ENCODE data around the gene GDAP1L1.

GRCh38 chr20:44219170-44219730, 27.9 kb upstream of the GDAP1L1 start:
- TF ChIP-seq YY1 (IDR thresholded peaks at IDR 0.05; ENCODE audit: insufficient read depth, insufficient read length), result no peak
- no peak for TF ChIP-seq ZNF274 (IDR thresholded peaks at IDR 0.05; ENCODE audit: low read depth, low read length)

All from NT2/D1 (cell line).